IPS DF 4.7 (cell line): ENCODE results near the gene RSPO3.
"Not testable (repeated sequence)": the region's sequence is repeated elsewhere in the genome, so short reads cannot be mapped to it uniquely, and the experiment has no call there.

Experiments used
- DNase-seq: peaks from one replicate; pipeline ENCODE4 v3.0.0-alpha.2; 2013; ENCODE audit warnings: low spot score; ENCODE audit errors: extremely low read depth

RSPO3 gene, protein sequence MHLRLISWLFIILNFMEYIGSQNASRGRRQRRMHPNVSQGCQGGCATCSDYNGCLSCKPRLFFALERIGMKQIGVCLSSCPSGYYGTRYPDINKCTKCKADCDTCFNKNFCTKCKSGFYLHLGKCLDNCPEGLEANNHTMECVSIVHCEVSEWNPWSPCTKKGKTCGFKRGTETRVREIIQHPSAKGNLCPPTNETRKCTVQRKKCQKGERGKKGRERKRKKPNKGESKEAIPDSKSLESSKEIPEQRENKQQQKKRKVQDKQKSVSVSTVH

DNA sequence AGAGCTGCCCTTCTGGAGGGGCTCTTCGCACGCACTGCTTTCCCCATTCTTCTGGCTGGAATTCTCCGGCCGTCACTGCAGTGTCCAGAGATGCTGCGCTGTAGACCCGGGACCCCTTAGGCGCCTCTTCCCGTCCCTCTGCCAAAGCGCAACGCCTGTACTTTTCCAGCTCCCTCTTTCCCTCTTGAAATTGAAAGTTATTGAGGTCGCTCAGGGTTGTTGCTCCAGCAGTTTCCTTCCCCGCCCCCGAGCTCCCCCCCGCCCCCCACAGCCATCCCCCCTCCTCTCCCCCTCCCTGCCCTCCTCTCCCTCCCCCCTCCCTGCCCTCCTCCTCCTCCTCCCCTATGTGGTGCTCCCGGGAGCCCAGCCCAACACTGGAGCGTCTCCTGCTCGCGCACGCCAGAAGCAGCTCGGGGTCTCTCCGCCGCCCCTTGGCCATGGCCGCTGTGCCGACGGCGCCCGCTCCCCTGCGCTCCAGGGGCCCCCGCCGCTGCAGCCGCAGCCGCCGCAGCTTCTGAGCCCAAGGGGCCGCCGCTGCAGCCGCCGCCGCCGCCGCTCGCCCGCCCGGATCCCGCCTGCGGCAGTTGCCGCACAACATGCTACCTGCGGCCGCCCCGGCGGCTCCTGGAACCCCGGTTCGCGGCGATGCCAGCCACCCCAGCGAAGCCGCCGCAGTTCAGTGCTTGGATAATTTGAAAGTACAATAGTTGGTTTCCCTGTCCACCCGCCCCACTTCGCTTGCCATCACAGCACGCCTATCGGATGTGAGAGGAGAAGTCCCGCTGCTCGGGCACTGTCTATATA is at the start of gene RSPO3:
TSS of gene RSPO3 (plus strand) at position 374 of the 804 bp plus-strand sequence. CDS start 522 bp downstream, outside the sequence.
- no peak for DNase-seq

DNA sequence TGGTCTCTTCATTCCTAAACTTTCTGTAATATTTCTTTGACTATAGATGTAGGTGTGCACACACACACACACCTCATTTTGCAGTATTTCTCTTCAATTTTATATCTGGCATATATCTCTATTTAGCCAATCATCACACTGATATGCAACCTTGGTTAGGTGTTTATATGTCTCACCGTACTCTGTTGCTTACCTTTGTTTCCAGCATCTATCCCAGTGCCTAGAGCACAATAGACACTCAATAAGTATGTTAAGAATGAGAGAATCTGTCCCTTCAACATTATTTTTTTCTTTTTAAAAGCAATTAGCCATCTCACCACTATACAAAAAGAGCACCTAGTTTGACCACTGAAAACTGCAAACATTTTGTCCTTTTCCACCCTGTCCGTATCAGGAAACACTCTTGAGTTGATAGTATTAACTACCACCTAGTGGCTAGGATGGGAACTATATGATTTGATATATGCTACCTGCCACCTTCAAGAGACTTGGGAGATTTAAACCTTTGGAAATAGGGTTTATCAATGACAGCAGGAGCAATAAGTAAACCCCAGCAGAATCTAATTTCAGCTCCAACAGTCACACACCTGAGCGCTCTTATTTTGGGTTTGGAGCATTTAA is 48.7 kb upstream of the RSPO3 start:
- peak; percentile 28 for DNase-seq

DNA sequence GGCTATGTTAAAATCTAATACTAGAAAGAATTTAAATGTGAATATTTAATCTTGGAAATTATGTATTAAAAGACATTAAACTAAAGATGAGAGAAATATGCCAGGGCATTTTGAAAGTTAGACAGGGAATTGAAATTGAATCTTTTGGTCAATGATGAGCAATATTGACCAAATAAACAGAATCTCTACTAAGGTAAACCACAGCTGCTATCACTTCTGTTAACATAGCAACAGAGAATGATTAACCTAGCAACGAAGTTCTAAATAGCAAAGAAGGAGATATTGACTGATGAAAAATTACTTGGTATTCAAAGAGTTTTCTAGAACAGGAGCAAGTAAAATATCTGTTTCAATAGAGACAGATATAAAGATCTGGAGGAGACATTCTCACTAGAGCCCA is 45.2 kb upstream of the RSPO3 start:
- DNase-seq = no peak

- no peak for DNase-seq
Observed at GRCh38 chr6:127076466-127076865, 42.0 kb upstream of the RSPO3 start.

- DNase-seq = no peak
Observed at GRCh38 chr6:127077886-127078285, 40.6 kb upstream of the RSPO3 start.

- no peak for DNase-seq
Observed at GRCh38 chr6:127078669-127079068, 39.8 kb upstream of the RSPO3 start.

GRCh38 chr6:127079681-127080080 is 38.8 kb upstream of the RSPO3 start:
- DNase-seq = no peak

DNA sequence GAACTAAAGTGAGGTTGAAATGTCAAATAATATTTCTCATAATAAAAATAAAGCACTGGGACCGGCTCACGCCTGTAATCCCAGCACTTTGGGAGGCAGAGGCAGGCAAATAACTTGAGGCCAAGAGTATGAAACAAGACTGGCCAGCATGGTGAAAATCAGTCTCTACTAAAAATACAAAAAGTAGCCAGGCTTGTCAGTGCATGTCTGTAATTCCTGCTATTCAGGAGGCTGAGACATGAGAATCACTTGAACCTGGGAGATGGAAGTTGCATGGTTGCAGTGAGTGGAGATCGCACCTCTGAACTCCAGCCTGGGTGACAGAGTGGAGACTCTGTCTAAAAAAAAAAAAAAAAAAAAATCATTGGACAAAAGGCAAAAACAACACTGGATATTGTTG is 38.4 kb upstream of the RSPO3 start:
- DNase-seq = no peak

DNA sequence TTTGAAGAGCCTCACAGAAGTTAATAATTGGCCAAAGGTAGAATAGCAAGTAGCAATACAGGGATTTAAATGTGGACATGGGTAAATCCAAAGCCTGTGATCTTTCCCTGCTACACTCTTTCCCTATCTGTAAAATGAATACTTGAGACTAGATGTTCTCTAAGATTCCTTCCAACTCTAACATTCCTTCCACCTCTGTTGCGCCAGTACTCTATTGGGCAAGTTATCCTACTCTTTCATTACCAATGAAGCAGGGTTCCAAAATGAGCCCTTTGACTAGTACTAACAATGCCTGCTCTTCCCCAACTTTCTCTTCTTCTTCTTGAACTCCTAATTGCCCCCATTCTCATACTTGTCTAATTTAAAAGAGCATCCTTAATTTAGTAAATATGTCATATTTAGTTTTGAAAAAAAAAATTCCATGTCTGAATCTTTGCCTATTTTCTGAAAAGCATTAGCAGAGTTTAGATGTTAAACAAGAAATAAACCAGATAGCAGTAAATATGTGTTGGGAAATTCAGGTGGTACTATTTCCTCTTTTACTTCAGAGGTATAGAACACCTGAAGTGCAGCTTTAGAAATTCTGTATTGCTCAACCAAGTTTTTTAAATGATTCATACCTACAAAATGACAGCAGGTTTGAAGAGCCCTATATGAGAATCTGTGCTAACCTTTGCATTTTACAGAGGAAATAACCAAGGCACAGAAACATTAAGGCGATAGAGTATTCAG is 35.1 kb upstream of the RSPO3 start:
- no peak for DNase-seq

- no peak for DNase-seq
Observed at GRCh38 chr6:127083963-127084310, 34.5 kb upstream of the RSPO3 start.

GRCh38 chr6:127085181-127085580 is 33.3 kb upstream of the RSPO3 start:
- DNase-seq = no peak

DNA sequence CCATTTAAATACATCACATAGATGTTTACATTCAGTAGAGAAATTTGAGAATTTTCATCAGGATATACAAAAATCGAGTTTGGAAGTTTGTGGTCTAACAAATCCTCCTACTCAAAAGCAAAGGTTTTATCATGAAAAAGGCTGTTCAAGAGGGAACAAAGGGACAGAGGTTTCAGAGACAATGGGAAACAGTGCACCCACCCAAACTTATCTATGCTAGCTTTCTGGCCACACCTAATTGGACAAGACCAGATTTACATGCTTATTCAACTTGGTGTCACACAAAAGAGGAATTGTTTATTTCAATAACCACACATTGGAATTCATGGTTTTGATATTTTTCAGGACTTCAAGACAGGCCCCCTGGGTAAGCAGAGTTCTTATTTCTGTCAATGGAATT is 28.4 kb upstream of the RSPO3 start:
- no peak for DNase-seq

DNA sequence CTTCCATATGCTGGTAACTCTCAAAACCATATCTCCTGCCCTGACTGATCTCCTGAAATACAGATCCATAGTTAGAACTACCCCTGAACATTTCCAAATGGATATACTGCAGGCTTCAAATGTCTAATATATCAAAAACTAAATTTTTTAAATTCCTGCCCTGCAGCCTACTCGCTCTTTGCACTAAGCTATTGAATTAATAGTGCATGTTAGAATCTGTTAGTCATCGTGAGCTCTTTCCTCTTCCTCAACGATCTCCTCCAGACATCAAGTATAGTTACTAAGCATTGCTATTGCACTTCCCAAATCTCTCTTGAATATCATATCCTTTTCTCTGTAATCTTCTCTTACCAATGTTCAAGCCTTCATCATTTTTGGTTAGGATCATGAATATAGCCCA is 26.0 kb upstream of the RSPO3 start:
- no peak for DNase-seq

GRCh38 chr6:127094791-127095190 is 23.7 kb upstream of the RSPO3 start:
- DNase-seq = no peak

DNA sequence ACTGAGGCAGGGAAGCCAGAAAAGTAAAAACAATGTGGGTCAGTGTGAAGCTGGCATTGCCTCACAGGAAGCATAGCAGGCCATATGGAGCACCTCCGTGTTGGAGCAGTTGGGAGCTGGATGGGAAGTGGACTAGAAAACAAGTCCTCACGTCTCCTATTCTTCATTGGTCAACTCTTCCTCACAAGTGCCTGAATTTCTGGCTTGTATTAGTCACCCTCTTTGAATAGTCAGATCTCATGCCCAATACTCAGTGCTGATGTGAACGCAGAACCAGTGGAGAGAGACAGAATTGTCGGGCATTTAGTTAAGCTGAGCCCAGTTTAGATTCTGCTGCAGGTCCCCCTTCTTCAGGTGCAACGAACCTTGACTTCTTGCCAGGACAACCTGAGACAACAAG is 22.3 kb upstream of the RSPO3 start:
- DNase-seq = no peak

GRCh38 chr6:127097442-127097841 is 21.0 kb upstream of the RSPO3 start:
- not testable (repeated sequence) for DNase-seq

GRCh38 chr6:127100510-127101140 is 17.8 kb upstream of the RSPO3 start:
- no peak for DNase-seq

GRCh38 chr6:127102299-127102698 is 16.2 kb upstream of the RSPO3 start:
- no peak for DNase-seq

GRCh38 chr6:127102859-127103258 is 15.6 kb upstream of the RSPO3 start:
- DNase-seq = no peak

DNA sequence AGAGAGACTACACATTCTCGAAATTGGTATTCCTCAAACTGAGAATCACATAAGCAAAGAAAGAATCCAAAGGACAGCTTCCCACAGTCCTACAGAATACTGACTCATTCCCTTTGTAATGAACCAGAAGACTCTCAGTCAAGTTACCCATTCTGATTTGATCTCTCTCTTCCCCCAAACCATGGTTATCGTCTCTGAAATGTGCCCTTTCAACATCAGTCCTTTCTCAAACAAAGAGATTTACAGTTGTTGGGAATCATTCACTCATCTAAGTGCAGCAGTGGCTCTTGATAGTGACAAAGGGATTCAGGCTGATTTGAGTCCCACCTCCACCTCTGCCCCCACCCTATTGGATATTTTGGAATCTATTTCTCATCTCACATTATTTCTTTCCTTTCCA is 15.0 kb upstream of the RSPO3 start:
- DNase-seq = no peak

- no peak for DNase-seq
Observed at GRCh38 chr6:127107916-127108315, 10.6 kb upstream of the RSPO3 start.
